HG03571 (cell line): ENCODE data around the gene USHBP1.

Experiments
- ATAC-seq: cut with Tn5 transposase; IDR thresholded peaks from one replicate; pipeline ENCODE4 v1.9.1; 2021; ENCODE audit not compliant: unreplicated experiment

Gene USHBP1

DNA sequence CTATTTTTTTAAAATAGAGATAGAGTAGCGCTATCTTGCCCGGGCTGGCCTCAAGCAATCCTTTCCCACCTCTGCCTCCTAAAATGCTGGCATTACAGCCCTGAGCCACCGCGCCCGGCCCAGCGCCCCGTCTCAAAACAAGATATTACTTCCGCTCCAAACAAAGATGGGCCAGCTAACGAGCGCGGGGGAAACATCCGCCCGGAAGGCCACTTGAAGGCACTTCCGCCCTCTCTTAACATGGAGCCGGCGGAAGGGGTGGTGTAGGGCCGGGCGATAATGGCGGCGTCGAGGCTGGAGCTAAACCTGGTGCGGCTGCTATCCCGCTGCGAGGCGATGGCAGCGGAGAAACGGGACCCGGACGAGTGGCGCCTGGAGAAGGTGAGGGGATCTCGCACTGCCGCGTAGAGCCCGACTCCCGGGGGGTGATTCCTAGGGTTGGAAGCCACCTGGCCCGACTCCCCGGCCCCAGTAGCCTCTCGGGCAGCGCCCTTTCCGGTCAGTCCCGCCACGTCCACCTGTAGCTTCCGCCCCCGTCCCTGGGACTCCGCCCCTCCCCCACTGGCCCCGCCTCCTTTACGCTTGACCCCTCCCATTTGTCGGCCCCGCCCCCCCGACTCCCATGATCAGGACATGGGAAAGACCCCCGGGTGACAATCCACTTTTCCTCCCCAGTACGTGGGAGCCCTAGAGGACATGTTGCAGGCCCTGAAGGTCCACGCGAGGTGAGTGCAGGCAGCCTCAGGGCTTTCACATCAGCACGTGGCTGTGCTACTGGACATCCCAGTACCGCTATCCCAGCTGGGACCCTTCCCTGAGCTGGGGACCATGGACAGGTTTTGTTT is 49.2 kb downstream of the USHBP1 start, which contains the start of gene USE1:
USE1 (plus strand) TSS at position 231 of the 845 bp plus-strand sequence; CDS start at position 280, 49 bp downstream.
- ATAC-seq, result peak; percentile 65

DNA sequence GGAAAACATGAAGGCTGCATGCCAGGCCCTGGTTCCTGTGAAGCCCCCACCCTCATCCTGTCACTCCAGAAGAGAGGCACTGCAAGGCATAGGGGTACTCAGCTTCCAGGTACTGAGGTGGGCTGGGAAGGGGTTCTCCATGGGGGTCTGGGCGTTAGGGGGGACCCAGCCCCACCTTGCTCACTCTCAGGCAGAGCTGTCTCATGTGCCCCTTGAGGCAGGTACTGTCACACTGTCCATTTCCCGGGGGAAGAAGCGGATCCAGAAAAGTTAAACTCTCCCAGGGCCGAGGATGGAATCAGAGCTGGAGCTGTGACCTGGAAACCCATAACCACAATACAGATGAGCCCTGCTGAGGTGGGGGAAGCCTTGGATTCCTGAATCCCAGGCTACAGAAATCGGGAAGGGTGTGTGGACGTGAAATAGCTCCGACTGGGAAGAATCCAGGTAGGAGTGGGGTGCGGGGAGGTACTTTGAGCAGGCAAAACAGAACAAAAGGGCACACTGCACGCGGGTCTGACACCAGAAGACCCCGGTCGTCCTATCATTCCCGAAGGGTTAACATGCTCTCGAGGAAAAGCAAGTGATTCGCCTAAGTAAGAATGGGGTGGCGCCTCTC is 49.9 kb downstream of the USHBP1 start:
- no peak for ATAC-seq

DNA sequence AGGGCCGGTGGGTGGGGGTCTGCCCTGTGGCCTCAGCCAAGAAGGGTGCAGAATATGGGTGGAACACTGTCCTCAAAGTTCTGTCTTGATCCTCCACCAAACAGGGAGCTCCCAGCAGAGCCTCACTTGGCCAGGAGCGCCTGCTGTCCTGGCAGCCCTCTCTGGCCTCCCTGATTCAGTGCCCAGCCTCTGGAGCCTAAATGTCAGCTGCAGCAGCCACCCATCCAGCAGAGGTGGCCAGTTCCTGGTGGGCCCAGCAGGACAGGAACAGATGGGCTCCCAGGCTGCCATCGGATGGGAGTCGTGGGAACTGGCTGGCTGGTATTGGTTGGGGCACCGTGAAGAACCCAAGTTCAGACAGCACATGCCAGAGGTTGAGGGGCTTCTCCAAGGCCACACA is 51.2 kb downstream of the USHBP1 start:
- no peak for ATAC-seq

DNA sequence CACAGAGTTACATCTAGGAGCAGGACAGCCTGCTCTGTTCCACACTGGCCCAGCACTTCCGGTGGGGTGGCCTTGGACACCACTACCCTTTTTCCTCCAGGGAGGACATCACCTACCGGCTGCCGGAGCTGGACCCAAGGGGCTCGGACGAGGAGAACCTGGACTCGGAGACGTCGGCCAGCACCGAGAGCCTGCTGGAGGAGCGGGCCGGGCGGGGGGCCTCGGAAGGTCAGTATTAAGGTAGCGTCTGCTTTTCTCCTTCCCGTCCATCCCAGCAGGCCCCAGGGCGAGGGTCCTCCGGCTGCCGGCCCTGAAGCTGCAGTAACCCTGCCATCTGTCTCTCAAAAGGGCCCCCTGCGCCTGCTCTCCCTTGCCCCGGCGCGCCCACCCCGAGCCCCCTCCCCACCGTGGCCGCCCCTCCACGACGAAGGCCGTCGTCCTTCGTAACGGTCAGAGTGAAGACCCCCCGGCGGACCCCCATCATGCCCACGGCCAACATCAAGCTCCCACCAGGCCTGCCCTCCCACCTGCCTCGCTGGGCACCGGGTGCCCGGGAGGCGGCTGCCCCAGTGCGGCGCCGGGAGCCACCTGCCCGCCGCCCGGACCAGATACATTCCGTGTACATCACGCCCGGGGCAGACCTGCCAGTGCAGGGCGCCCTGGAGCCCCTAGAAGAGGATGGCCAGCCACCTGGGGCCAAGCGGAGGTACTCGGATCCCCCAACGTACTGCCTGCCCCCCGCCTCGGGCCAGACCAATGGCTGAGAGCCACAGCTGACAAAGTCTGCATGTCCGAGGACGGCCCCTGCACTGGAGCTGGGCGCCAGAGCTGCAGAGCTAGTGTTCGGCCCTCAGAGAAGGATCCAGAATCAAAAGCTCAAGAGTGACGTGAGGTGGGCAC is 52.7 kb downstream of the USHBP1 start:
- no peak for ATAC-seq

DNA sequence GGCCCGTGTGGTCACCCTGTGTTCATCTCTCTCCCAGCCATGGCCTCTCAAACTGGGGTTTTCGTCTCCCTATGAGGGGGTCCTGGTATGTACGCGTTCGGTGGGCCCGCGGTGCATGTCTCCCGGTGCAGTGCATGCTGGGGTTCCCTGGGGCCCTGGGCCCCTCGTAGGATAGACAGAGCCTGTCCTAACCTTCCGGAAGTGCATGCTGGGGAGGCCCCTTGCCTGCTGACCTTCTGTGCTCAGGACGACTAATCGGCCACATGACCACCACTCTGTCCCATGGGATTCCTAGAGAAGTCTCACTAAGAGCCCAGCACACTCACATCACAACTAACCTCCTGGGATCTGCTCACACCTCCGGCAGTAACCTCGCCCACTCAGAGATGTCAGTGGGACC is 54.2 kb downstream of the USHBP1 start:
- no peak for ATAC-seq

DNA sequence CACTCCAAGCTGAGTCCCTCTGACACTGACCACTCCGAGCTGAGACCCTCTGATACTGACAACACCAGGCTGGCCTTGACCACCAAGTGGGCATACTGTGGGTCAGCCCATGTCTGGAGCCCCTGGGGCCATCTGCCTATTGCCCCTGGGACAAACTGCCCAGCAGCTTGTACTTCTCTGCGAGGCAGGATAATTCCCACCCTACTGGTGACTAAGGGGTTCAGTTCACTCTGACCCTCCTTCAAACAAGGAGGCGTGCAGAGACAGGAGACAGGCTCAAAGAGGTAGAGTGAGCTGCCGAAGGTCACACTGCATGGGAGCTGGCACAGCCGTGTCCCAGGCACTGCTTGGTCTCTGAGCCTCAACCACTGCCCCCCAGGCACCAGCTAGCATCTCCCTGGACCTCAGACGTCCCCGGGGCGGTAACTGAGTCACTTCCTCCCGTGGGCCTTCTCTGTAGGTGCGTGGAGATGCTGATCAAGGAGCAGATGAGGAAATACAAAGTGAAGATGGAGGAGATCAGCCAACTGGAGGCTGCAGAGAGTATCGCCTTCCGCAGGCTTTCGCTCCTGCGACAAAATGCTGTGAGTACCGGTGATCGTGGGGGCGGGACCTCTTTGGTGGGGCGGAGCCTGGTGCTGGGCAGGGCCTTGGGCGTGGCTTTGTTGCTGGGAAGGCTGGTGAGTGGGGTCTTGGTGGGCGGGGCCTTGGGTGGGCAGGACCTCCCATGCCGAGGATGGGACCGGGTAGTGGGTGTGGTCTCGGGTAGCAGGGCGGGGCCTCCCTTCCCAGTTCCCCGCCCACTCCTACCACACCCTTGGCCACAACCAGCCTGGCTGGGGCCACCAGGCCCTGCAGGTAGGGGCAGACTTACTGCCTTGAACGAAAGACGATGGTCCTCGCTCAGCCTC is 55.2 kb downstream of the USHBP1 start:
- no peak for ATAC-seq

DNA sequence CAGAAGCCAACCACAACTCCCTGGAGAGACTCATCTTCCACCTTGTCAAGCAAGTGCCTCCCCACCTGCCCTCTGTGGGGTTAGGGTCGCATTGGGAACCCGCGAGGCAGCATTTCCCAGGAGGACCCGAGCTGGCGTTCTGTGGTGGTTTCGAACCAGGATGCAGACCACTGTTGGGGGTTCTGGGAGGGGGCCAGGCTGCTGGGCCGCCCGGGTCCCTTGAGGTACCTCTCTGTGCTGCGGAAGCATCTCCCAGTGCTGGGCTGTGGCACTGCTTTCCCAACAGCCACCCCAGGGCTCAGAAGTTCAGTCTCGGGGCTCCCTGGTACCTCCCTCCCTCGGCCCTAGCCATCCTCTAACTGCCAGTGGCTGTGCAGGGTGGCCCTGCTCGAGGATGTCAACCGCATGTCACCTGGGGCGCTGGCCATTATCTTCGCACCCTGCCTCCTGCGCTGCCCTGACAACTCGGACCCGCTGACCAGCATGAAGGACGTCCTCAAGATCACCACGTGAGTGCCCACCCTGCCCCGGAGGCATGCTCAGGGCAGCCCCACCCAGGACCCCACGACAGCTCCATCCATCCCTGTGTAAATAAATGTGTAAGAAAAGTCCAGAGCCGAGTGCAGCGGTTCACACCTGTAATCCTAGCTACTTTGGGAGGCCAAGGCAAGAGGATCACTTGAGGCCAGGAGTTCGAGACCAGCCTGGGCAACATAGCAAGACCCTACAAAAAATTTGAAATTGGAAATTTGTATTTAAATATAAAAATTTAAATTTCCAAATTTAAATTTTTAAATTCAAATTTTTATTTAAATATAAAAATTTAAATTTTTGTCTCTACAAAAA is 57.6 kb downstream of the USHBP1 start:
- no peak for ATAC-seq

DNA sequence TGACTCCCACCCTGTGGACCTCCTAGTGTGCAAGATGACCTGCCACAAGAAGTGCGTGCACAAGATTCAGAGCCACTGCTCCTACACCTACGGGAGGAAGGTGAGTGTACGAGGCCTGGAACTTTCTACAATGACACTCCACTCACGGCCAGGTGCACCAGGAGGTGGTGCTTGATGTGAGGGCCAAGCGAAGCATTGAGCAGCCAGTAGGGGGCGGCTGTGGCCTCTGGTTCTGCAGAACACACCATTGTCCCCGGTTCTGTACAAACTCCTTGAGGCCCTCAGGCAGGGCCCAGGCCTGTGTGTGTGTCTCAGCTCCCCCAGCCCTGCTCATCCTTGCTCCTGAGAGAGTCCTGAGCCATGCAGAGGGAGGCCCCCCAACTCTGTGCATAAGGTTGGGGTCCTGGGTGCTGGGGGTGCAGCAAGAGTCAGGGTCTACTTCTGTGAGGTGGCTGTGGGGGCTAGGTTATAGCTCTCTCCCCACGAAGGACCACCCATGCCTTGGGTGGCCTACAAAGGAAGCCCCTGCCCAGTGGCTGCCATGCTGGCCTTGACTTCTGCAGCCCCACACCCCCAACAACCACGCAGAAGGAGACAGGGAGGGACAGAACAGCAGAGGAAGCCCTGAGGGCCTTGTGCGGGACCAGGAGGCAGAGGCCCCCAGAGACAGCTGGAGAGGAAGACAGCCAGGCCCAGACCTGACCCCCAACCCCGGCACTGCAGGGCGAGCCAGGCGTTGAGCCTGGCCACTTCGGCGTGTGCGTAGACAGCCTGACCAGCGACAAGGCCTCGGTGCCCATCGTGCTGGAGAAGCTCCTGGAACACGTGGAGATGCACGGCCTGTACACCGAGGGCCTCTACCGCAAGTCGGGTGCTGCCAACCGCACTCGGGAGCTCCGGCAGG is 59.1 kb downstream of the USHBP1 start:
- no peak for ATAC-seq

DNA sequence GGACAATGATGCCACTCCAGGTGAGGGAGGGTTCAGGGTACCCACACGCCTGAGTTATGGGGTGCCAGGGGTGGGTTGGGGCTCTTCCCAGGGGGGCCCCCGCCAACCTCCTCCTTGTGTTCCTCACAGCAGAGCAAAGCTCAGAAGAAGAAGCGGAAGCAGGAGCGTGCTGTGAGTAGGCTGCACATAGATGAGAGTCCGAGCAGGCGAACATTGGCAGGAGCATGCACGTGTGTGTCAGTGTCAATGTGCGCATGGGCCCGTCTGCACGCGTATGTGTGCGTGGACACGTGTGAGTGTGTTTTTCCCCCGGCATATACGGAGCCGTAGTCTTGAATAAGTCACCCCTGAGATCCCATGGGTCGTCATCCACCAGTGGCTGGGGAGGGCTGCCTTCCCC is 61.8 kb downstream of the USHBP1 start:
- ATAC-seq, result no peak

DNA sequence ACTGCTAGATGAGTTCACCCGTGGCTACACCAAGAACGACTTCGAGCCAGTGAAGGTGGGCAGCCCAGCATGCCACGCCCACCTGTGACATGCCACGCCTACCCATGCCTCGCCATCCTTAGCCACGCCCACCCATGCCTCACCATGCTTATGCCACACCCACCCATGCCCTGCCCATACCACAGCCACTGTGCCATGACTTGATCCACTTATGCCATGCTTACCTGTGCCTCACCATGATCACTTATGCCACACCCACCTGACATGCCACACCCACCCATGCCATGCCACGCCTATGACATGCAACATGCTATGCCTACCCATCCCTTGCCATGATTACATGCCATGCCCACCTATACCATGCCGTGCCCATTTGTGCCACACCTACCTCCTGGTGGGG is 62.3 kb downstream of the USHBP1 start:
- no peak for ATAC-seq

DNA sequence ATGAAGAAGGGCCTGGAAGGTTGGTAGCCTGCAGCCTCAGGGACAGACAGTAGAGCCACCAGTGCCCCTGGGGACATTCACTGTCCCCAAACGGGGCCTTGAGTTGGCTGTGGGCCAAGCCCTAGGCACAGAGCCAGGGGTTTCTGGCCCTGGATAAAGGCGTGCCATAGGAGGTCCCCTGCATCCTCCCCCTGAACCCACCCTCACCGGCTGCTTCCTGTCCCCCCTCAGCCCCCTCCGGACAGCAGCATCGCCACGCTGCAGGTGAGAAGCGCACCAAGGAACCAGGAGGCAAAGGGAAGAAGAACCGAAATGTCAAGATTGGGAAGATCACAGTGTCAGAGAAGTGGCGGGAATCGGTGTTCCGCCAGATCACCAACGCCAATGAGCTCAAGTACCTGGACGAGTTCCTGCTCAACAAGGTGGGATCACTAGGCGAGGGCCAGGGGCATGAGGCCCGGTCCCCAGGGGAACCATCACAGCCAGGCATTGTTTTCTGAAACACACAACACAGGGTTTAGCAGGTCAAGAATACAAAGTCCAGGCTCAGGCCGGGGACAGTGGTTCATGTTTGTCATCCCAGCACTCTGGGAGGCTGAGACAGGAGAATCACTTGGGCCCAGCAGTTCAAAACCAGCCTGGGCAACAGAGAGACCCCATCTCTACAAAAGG is 64.0 kb downstream of the USHBP1 start:
- no peak for ATAC-seq
